ENCODE results near the gene TFPI. TPM values are rescaled to one million over a fixed set of nuclear protein-coding genes. Genes with fewer than 3 reads are reported as not detected.

TFPI gene
- total RNA-seq (2021) (35.5 and 65.7 TPM in 2 replicates), Bru-seq, nascent RNA (percentile 82 among the genes with signal in this experiment), BruChase-seq, experiment 1, labeled RNA remaining after a 2-hour chase (percentile 78 among the genes with signal in this experiment), BruChase-seq, experiment 2, labeled RNA remaining after a 6-hour chase (percentile 84 among the genes with signal in this experiment)
- long read RNA-seq, transcript TFPI-201 (8 exons, 3,885 nt) = major isoform, 134 of 173 reads
- long read RNA-seq, partial matches to known transcripts = 4 of 173 reads
- long read RNA-seq, other reads (novel, unspliced or antisense) = 34 of 173 reads

DNA sequence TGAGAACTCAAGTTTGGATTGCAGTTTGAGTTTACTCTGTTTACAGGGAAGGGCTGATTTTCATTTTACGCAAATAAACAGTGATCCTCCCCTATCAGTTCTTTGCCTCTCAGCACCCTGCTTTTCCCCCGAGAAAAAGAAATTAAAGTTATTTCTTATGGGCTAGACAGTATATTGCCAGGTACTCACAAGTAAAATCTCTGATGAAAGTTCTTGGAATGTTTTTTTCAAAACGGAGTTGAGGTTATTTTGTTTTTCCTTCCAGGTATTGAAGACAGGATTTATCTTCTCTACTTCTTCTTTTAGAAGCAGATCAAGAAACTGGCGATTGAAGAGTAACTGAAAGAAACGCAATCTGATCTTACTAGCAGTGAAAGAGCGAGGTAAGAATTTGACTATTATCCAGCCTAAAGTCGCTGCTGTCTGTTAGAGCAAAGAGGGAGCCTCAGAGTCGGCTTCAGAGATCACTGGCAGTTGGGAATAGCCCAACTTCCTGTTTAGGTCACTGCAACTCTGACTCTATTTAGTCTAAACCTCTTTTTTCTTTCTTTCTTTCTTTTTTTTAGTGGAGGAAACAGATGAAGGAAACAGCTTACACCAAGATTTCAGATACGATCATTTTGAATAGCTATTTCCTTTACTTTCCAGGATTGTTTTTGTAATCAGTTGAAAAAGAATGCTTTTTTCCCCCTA, at the start of gene TFPI:
Gene TFPI (minus strand): TSS at position 425 of the 693 bp plus-strand sequence. CDS start 50,667 bp downstream, outside the sequence.
- BruUV-seq (replicated peaks) = TSS peak; percentile 54
- POLR2A ChIA-PET (ENCODE audit: unreplicated experiment) = interaction anchor here (0.7 kb wide), 1 partner anchor 581 kb away, joined by 3 read pairs; no protein-coding TSS in a partner anchor

DNA sequence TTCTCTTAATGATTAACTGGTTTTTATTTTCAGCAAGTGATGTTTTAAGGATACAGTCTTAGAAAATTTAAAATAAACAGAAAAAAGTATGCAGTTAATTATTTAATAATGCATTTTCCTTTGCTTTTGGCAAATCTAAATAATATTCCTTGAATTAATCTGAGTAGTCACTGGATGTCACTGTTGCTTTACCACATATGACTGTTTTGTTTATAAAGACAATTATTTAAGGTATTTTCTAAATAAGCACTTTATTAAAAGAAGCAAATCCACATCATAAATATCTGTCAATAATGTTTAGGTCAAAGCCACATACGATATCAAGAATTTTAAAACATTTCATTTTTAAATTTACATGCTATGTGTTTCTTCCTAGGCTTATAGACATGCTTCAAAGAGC, 40.6 kb upstream of the TFPI start:
- TF ChIP-seq, protein P1, sequence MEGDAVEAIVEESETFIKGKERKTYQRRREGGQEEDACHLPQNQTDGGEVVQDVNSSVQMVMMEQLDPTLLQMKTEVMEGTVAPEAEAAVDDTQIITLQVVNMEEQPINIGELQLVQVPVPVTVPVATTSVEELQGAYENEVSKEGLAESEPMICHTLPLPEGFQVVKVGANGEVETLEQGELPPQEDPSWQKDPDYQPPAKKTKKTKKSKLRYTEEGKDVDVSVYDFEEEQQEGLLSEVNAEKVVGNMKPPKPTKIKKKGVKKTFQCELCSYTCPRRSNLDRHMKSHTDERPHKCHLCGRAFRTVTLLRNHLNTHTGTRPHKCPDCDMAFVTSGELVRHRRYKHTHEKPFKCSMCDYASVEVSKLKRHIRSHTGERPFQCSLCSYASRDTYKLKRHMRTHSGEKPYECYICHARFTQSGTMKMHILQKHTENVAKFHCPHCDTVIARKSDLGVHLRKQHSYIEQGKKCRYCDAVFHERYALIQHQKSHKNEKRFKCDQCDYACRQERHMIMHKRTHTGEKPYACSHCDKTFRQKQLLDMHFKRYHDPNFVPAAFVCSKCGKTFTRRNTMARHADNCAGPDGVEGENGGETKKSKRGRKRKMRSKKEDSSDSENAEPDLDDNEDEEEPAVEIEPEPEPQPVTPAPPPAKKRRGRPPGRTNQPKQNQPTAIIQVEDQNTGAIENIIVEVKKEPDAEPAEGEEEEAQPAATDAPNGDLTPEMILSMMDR (conservative IDR thresholded peaks at IDR 0.05) = 0 out of 2 replicates have a peak, but pooled peaks have one; percentile 20
- TF ChIP-seq EZH2 (IDR thresholded peaks at IDR 0.05; ENCODE audit: low read depth) = no peak
- Histone ChIP-seq H3K4me1 (replicated peaks; ENCODE audit: insufficient read depth) (no peaks in the 10 kb centered on the region), H3K9me2 (ENCODE audit: insufficient read depth) (no peaks in the 10 kb centered on the region), H4K20me1 (ENCODE audit: insufficient read depth) (no peaks in the 10 kb centered on the region), H2AFZ (no peak overlapping the region), H3K27ac (no peak overlapping the region), H3K27me3 (ENCODE audit: insufficient read depth, low read depth) (no peaks in the 10 kb centered on the region), H3K4me3 (no peak overlapping the region), H3K36me3 (ENCODE audit: low read depth) (no peaks in the 10 kb centered on the region), H3K9me3 (ENCODE audit: insufficient read depth, low read depth) (no peaks in the 10 kb centered on the region), H3K4me2 (no peak overlapping the region), H3K79me2 (ENCODE audit: low read depth) (no peaks in the 10 kb centered on the region), H3F3A (ENCODE audit: insufficient read depth, low read depth) (no peaks in the 10 kb centered on the region)
- BruUV-seq (replicated peaks) = no TSS peak
- no peak for DNase-seq
- intact Hi-C loops (cut with micrococcal nuclease; ENCODE audit: unreplicated experiment) = loop anchor here (5.0 kb wide), 1 partner anchor 248 kb away; no protein-coding TSS in a partner anchor
- CTCF ChIA-PET = no interaction called here
- POLR2A ChIA-PET (ENCODE audit: unreplicated experiment) = interaction anchor here (0.7 kb wide), 1 partner anchor 319 kb away, joined by 3 read pairs; no protein-coding TSS in a partner anchor

More for the DNA sequence above, at the start of gene TFPI:
- no peak for DNase-seq
- Histone ChIP-seq H3K4me2 (no peak within 1 kb of the TSS), H3K36me3 (ENCODE audit: low read depth) (no peaks in the 10 kb centered on the region), H3K27ac (peak within 1 kb of the TSS; percentile 46), H3K79me2 (ENCODE audit: low read depth) (no peaks in the 10 kb centered on the region), H3K27me3 (ENCODE audit: insufficient read depth, low read depth) (no peaks in the 10 kb centered on the region), H4K20me1 (ENCODE audit: insufficient read depth) (no peaks in the 10 kb centered on the region), H3K9me3 (ENCODE audit: insufficient read depth, low read depth) (no peaks in the 10 kb centered on the region; the same call in 1 of the 2 replicates), H3K4me3 (no peak within 1 kb of the TSS), H3K9me2 (ENCODE audit: insufficient read depth) (no peaks in the 10 kb centered on the region), H3F3A (ENCODE audit: insufficient read depth, low read depth) (no peaks in the 10 kb centered on the region), H2AFZ (no peak within 1 kb of the TSS), H3K4me1 (replicated peaks; ENCODE audit: insufficient read depth) (peaks cover 9% of the 10 kb centered on the region)
- CTCF ChIA-PET = no interaction called here
- intact Hi-C loops (cut with micrococcal nuclease; ENCODE audit: unreplicated experiment) = no loop called here
- no peak for TF ChIP-seq EZH2 (IDR thresholded peaks at IDR 0.05; ENCODE audit: low read depth)
- TF ChIP-seq, protein P1 (conservative IDR thresholded peaks at IDR 0.05) = no peak

DNA sequence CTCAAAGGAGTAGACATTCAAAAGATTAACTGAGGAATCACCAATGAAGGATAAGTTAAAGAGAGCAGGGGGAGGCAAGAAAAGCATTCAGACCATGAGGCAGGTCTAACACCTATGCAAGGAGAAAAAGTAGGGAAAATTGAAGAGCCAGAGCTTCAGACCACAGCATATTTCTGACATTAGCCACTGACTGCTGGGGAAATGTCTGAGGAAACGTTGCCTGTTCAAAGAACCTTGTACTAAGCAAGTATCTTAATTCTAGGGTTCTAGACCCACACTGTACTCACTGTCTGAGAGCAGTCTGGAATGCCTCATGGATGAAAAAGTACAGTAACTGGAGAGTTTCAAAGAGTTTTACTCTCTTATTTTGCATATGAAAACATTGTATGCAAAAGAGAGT, 39.5 kb upstream of the TFPI start:
- Histone ChIP-seq H3K27me3 (ENCODE audit: insufficient read depth, low read depth) (no peaks in the 10 kb centered on the region), H2AFZ (no peak overlapping the region), H3F3A (ENCODE audit: insufficient read depth, low read depth) (no peaks in the 10 kb centered on the region), H3K27ac (no peak overlapping the region), H3K4me2 (no peak overlapping the region), H3K4me1 (replicated peaks; ENCODE audit: insufficient read depth) (no peaks in the 10 kb centered on the region), H4K20me1 (ENCODE audit: insufficient read depth) (no peaks in the 10 kb centered on the region), H3K79me2 (ENCODE audit: low read depth) (no peaks in the 10 kb centered on the region), H3K9me3 (ENCODE audit: insufficient read depth, low read depth) (no peaks in the 10 kb centered on the region), H3K4me3 (no peak overlapping the region), H3K9me2 (ENCODE audit: insufficient read depth) (no peaks in the 10 kb centered on the region), H3K36me3 (ENCODE audit: low read depth) (no peaks in the 10 kb centered on the region)
- POLR2A ChIA-PET (ENCODE audit: unreplicated experiment) = no interaction called here
- no peak for DNase-seq
- intact Hi-C loops (cut with micrococcal nuclease; ENCODE audit: unreplicated experiment) = no loop called here
- no TSS peak for BruUV-seq (replicated peaks)
- CTCF ChIA-PET = no interaction called here
- TF ChIP-seq, protein P1 (conservative IDR thresholded peaks at IDR 0.05) = no peak
- TF ChIP-seq EZH2 (IDR thresholded peaks at IDR 0.05; ENCODE audit: low read depth) = no peak

All from PC-9 (cell line).